Measurements from ENCODE around the gene PBXIP1.

- TF ChIP-seq CTCF (IDR thresholded peaks at IDR 0.05) (no peak), POLR2AphosphoS5 (IDR thresholded peaks at IDR 0.05) (no peak), POLR2A (IDR thresholded peaks at IDR 0.05) (no peak)
Observed at GRCh38 chr1:154959426-154959780, 3.5 kb upstream of the PBXIP1 start.

All from suprapubic skin (tissue), 4 donors.